Fibroblast of the aortic adventitia (primary cell): ENCODE data around the gene PEX5L. TPM values are rescaled to one million over a fixed set of nuclear protein-coding genes. Genes with fewer than 3 reads are reported as not detected.

ENCODE experiments used
- DNase-seq: peaks from one replicate; pipeline ENCODE4 v3.0.0-alpha.2; 2010; ENCODE audit warnings: low read depth
- H3K4me3 ChIP-seq: 2 replicates; pipeline ENCODE4 v1.5.1; 2011; ENCODE audit warnings: low read depth, mild to moderate bottlenecking, control low read depth, low read length, moderate library complexity
- CTCF ChIP-seq: IDR thresholded peaks from 2 replicates; pipeline ENCODE4 v1.5.1; 2011; ENCODE audit warnings: mild to moderate bottlenecking, low read length, control low read depth, inconsistent platforms; ENCODE audit not compliant: insufficient read depth
- total RNA-seq: library from RNA; depleted of rRNA; stranded (reverse); fragments of >200 nt; gene quantifications from 2 replicates; pipeline ENCODE4 v1.2.3, GENCODE V29; 2012; ENCODE audit warnings: low replicate concordance

PEX5L gene
- total RNA-seq, 1 donor: 0.27 TPM

- TF ChIP-seq CTCF: peak; percentile 89
- no peak overlapping the region for H3K4me3 ChIP-seq
- peak; percentile 86 for DNase-seq
These were observed 107.6 kb downstream of the PEX5L start for GRCh38 chr3:179929091-179929529.

GRCh38 chr3:179927191-179927590, 109.5 kb downstream of the PEX5L start:
- TF ChIP-seq CTCF: no peak
- DNase-seq: no peak
- H3K4me3 ChIP-seq: no peak overlapping the region

- DNase-seq: no peak
- TF ChIP-seq CTCF: no peak
- H3K4me3 ChIP-seq: no peak overlapping the region
These were observed 114.8 kb downstream of the PEX5L start for GRCh38 chr3:179921951-179922350.

- no peak for DNase-seq
- TF ChIP-seq CTCF: no peak
- H3K4me3 ChIP-seq: no peak overlapping the region
These were observed 115.2 kb downstream of the PEX5L start for GRCh38 chr3:179921500-179921899.

GRCh38 chr3:179907784-179908482, 128.8 kb downstream of the PEX5L start:
- H3K4me3 ChIP-seq: no peak overlapping the region
- no peak for TF ChIP-seq CTCF
- DNase-seq: no peak

- no peak for TF ChIP-seq CTCF
- H3K4me3 ChIP-seq: no peak overlapping the region
- DNase-seq: no peak
These were observed 134.7 kb downstream of the PEX5L start for GRCh38 chr3:179902061-179902460.

- peak; percentile 62 for DNase-seq
- H3K4me3 ChIP-seq: no peak overlapping the region
- no peak for TF ChIP-seq CTCF
These were observed 138.7 kb downstream of the PEX5L start for GRCh38 chr3:179898024-179898423.
